CD1c-positive myeloid dendritic cell (primary cell): ENCODE measurements around the gene JAG2.
"Not testable (repeated sequence)": the region's sequence is repeated elsewhere in the genome, so short reads cannot be mapped to it uniquely, and the experiment has no call there.

ENCODE experiments used
- DNase-seq: peaks from one replicate; pipeline ENCODE4 v3.0.0-alpha.2; 2016; ENCODE audit errors: extremely low spot score

JAG2 gene

GRCh38 chr14:105117710-105118385, 50.7 kb downstream of the JAG2 start:
- DNase-seq: no peak

GRCh38 chr14:105117257-105117646, 51.3 kb downstream of the JAG2 start:
- no peak for DNase-seq

GRCh38 chr14:105116451-105117256, 51.9 kb downstream of the JAG2 start:
- no peak for DNase-seq

GRCh38 chr14:105109243-105109642, 59.3 kb downstream of the JAG2 start:
- not testable (repeated sequence) for DNase-seq

- DNase-seq: no peak
Observed at GRCh38 chr14:105108516-105108864, 60.1 kb downstream of the JAG2 start.

GRCh38 chr14:105107781-105108515, 60.6 kb downstream of the JAG2 start:
- no peak for DNase-seq

- no peak for DNase-seq
Observed at GRCh38 chr14:105107351-105107750, 61.2 kb downstream of the JAG2 start.

- no peak for DNase-seq
Observed at GRCh38 chr14:105105158-105105557, 63.4 kb downstream of the JAG2 start.

GRCh38 chr14:105102893-105103292, 65.7 kb downstream of the JAG2 start:
- no peak for DNase-seq

GRCh38 chr14:105102361-105102870, 66.2 kb downstream of the JAG2 start:
- DNase-seq: no peak

GRCh38 chr14:105100910-105101309, 67.7 kb downstream of the JAG2 start:
- DNase-seq: no peak

GRCh38 chr14:105099778-105100177, 68.8 kb downstream of the JAG2 start:
- DNase-seq: no peak

- DNase-seq: no peak
Observed at GRCh38 chr14:105098316-105098715, 70.3 kb downstream of the JAG2 start.

- no peak for DNase-seq
Observed at GRCh38 chr14:105097794-105098127, 70.8 kb downstream of the JAG2 start.

- no peak for DNase-seq
Observed at GRCh38 chr14:105096206-105096875, 72.2 kb downstream of the JAG2 start.

GRCh38 chr14:105095236-105095805, 73.3 kb downstream of the JAG2 start:
- no peak for DNase-seq

GRCh38 chr14:105094193-105094907, 74.2 kb downstream of the JAG2 start:
- DNase-seq: no peak

- DNase-seq: peak; percentile 23
Observed at GRCh38 chr14:105093431-105094192, 75.0 kb downstream of the JAG2 start.

- DNase-seq: peak; percentile 39
Observed at GRCh38 chr14:105093038-105093430, 75.5 kb downstream of the JAG2 start.
